WTC11 (cell line): ENCODE results near the gene MEA1. TPM values are rescaled to one million over a fixed set of nuclear protein-coding genes. Genes with fewer than 3 reads are reported as not detected.

Source experiments
- ATAC-seq: fragments of 200-7000 bp; cut with Tn5 transposase; 2 replicates; pipeline ENCODE4 v1.10.0; 2021; ENCODE audit warnings: mild to moderate bottlenecking, moderate library complexity
- CTCF ChIA-PET: fragments of 300-600 bp; sonication (Branson Sonifier 250); formaldehyde crosslinking; loops from one replicate; lab custom pipeline; 2021; ENCODE audit warnings: antibody characterized with exemption; lab: Charles Lee
- POLR2A ChIA-PET: fragments of 350-600 bp; sonication (Branson Sonifier 250); formaldehyde crosslinking; loops from one replicate; lab custom pipeline; 2021; ENCODE audit warnings: antibody characterized with exemption; lab: Charles Lee
- DNase-seq: peaks from one replicate; pipeline ENCODE4 v3.0.0; 2021; ENCODE audit warnings: low spot score
- H3K27ac Mint-ChIP-seq: 2 replicates; pipeline ENCODE4 v1.8.0; 2021; ENCODE audit warnings: mixed read lengths
- H3K27me3 Mint-ChIP-seq: 2 replicates; pipeline ENCODE4 v1.8.0; 2021; ENCODE audit warnings: low read depth, mild to moderate bottlenecking, moderate library complexity, mixed read lengths
- H3K36me3 Mint-ChIP-seq: 2 replicates; pipeline ENCODE4 v1.8.0; 2021; ENCODE audit warnings: mixed read lengths
- H3K4me1 Mint-ChIP-seq: 2 replicates; pipeline ENCODE4 v1.8.0; 2022; ENCODE audit warnings: mixed read lengths
- H3K4me3 Mint-ChIP-seq: 2 replicates; pipeline ENCODE4 v1.8.0; 2021; ENCODE audit warnings: mild to moderate bottlenecking, moderate library complexity, mixed read lengths
- H3K9me3 Mint-ChIP-seq: 2 replicates; pipeline ENCODE4 v1.8.0; 2021; ENCODE audit warnings: mixed read lengths
- ATF1 ChIP-seq: sonication (generic); formaldehyde crosslinking; IDR thresholded peaks from 2 replicates; pipeline ENCODE4 v1.8.1; 2023; ENCODE audit warnings: mild to moderate bottlenecking, moderate library complexity, missing genetic modification reagents
- CDX4 ChIP-seq: fragments of 250-450 bp; sonication (Bioruptor Pico); IDR thresholded peaks from 2 replicates; pipeline ENCODE4 v1.9.0; 2021; ENCODE audit warnings: moderate library complexity, mild to moderate bottlenecking, inconsistent platforms, borderline replicate concordance
- EMX1 ChIP-seq: fragments of 250-450 bp; sonication (Bioruptor Pico); IDR thresholded peaks from 2 replicates; pipeline ENCODE4 v1.8.0; 2021; ENCODE audit warnings: mild to moderate bottlenecking
- ESRRA ChIP-seq: sonication (generic); formaldehyde crosslinking; IDR thresholded peaks from 2 replicates; pipeline ENCODE4 v1.8.1; 2022; ENCODE audit warnings: mild to moderate bottlenecking, missing genetic modification reagents, borderline replicate concordance
- GABPB1 ChIP-seq: sonication (generic); formaldehyde crosslinking; IDR thresholded peaks from 2 replicates; pipeline ENCODE4 v1.8.1; 2023; ENCODE audit warnings: mild to moderate bottlenecking, missing genetic modification reagents
- HMGA2 ChIP-seq: fragments of 250-450 bp; sonication (Bioruptor Pico); IDR thresholded peaks from 2 replicates; pipeline ENCODE4 v1.4.0; 2021; ENCODE audit warnings: mild to moderate bottlenecking, moderate library complexity
- MXD4 ChIP-seq: fragments of 250-450 bp; sonication (Bioruptor Pico); IDR thresholded peaks from 2 replicates; pipeline ENCODE4 v1.8.0; 2021; ENCODE audit warnings: mild to moderate bottlenecking, moderate library complexity, borderline replicate concordance
- MYBL2 ChIP-seq: sonication (generic); formaldehyde crosslinking; IDR thresholded peaks from 2 replicates; pipeline ENCODE4 v1.8.1; 2023; ENCODE audit warnings: mild to moderate bottlenecking, moderate library complexity, missing genetic modification reagents
- NFYB ChIP-seq: sonication (generic); formaldehyde crosslinking; conservative IDR thresholded peaks from 2 replicates; pipeline ENCODE4 v1.8.0; 2022; ENCODE audit warnings: low read depth, missing genetic modification reagents
- RELA ChIP-seq: sonication (generic); formaldehyde crosslinking; IDR thresholded peaks from 2 replicates; pipeline ENCODE4 v1.8.1; 2022; ENCODE audit warnings: missing genetic modification reagents, mild to moderate bottlenecking, borderline replicate concordance
- SMAD4 ChIP-seq: sonication (generic); formaldehyde crosslinking; IDR thresholded peaks from 2 replicates; pipeline ENCODE4 v1.8.0; 2022; ENCODE audit warnings: mild to moderate bottlenecking, missing genetic modification reagents
- TCF7 ChIP-seq: sonication (generic); formaldehyde crosslinking; IDR thresholded peaks from 2 replicates; pipeline ENCODE4 v1.8.0; 2022; ENCODE audit warnings: mild to moderate bottlenecking, low read depth, missing genetic modification reagents, moderate library complexity
- ZBTB43 ChIP-seq: sonication (generic); formaldehyde crosslinking; IDR thresholded peaks from 2 replicates; pipeline ENCODE4 v1.8.1; 2023; ENCODE audit warnings: mild to moderate bottlenecking, missing genetic modification reagents
- ZMAT4 ChIP-seq: fragments of 250-450 bp; sonication (Bioruptor Pico); IDR thresholded peaks from 2 replicates; pipeline ENCODE4 v1.9.0; 2021; ENCODE audit warnings: mild to moderate bottlenecking
- ZNF219 ChIP-seq: sonication (generic); formaldehyde crosslinking; IDR thresholded peaks from 2 replicates; pipeline ENCODE4 v1.8.0; 2023; ENCODE audit warnings: missing genetic modification reagents, mild to moderate bottlenecking, borderline replicate concordance
- ZNF396 ChIP-seq: fragments of 250-450 bp; sonication (Bioruptor Pico); IDR thresholded peaks from 2 replicates; pipeline ENCODE4 v1.8.0; 2021; ENCODE audit warnings: mild to moderate bottlenecking, moderate library complexity, borderline replicate concordance
- ZNF532 ChIP-seq: fragments of 250-450 bp; sonication (Bioruptor Pico); IDR thresholded peaks from 2 replicates; pipeline ENCODE4 v1.9.0; 2021; ENCODE audit warnings: mild to moderate bottlenecking, borderline replicate concordance
- ZSCAN18 ChIP-seq: fragments of 250-450 bp; sonication (Bioruptor Pico); IDR thresholded peaks from 2 replicates; pipeline ENCODE4 v2.1.2; 2022; ENCODE audit warnings: mild to moderate bottlenecking, moderate library complexity
- total RNA-seq: library from RNA; stranded (reverse); gene quantifications from 3 replicates; pipeline ENCODE4 v1.2.3, GENCODE V29; 2021

Gene MEA1
- total RNA-seq, 1 experiment from 2014 or later, result 85.0 TPM

GRCh38 chr6:43032326-43032725 is 18.6 kb upstream of the MEA1 start (continued):
- no peak for TF ChIP-seq CDX4 (CRISPR knock-in tag)
- TF ChIP-seq GABPB1 (CRISPR knock-in tag), result no peak

- CTCF ChIA-PET, result no interaction called here
- DNase-seq, result no peak
- H3K27ac Mint-ChIP-seq, result no peak overlapping the region
- no peaks in the 10 kb centered on the region for H3K27me3 Mint-ChIP-seq
- TF ChIP-seq TCF7 (CRISPR knock-in tag), result no peak
- no peak for TF ChIP-seq ATF1 (CRISPR knock-in tag)
- TF ChIP-seq ZNF532 (CRISPR knock-in tag), result no peak
- no peak for TF ChIP-seq ZMAT4 (CRISPR knock-in tag)
- no peak for TF ChIP-seq ZBTB43
- POLR2A ChIA-PET, result interaction anchor here (0.8 kb wide), 1 partner anchor 30 kb away, joined by 3 read pairs; the partner anchor contains the start of genes KLC4 and MRPL2
- no peaks in the 10 kb centered on the region for H3K4me1 Mint-ChIP-seq
- H3K36me3 Mint-ChIP-seq, result peaks cover 77% of the 10 kb centered on the region
- H3K4me3 Mint-ChIP-seq, result no peak overlapping the region
- ATAC-seq, result no peak
- no peaks in the 10 kb centered on the region for H3K9me3 Mint-ChIP-seq
Measured at GRCh38 chr6:43029120-43029519, 15.4 kb upstream of the MEA1 start.

GRCh38 chr6:43026365-43026764 is 12.6 kb upstream of the MEA1 start:
- ChIA-PET CTCF (no interaction called here), POLR2A (interaction anchor here (0.6 kb wide), 1 partner anchor 1065 kb away, joined by 3 read pairs; no protein-coding TSS in a partner anchor)
- H3K36me3 Mint-ChIP-seq, result peaks cover 64% of the 10 kb centered on the region
- DNase-seq, result no peak
- H3K4me3 Mint-ChIP-seq, result no peak overlapping the region
- TF ChIP-seq GABPB1 (CRISPR knock-in tag), result no peak
- TF ChIP-seq, all 79 proteins: peak for 0
- H3K4me1 Mint-ChIP-seq, result no peaks in the 10 kb centered on the region
- no peak for ATAC-seq
- H3K9me3 Mint-ChIP-seq, result no peaks in the 10 kb centered on the region
- H3K27me3 Mint-ChIP-seq, result no peaks in the 10 kb centered on the region
- H3K27ac Mint-ChIP-seq, result no peak overlapping the region

GRCh38 chr6:43024436-43024835 is 10.7 kb upstream of the MEA1 start:
- H3K9me3 Mint-ChIP-seq, result no peaks in the 10 kb centered on the region
- H3K27ac Mint-ChIP-seq, result peak overlapping the region; percentile 36
- H3K4me3 Mint-ChIP-seq, result no peak overlapping the region
- no peaks in the 10 kb centered on the region for H3K27me3 Mint-ChIP-seq
- CTCF ChIA-PET, result no interaction called here
- H3K4me1 Mint-ChIP-seq, result peaks cover 8% of the 10 kb centered on the region
- ATAC-seq (no peak), DNase-seq (no peak)
- peaks cover 53% of the 10 kb centered on the region for H3K36me3 Mint-ChIP-seq
- POLR2A ChIA-PET, result no interaction called here
- TF ChIP-seq ATF1 (CRISPR knock-in tag) (no peak), NFYB (CRISPR knock-in tag) (no peak), ZNF219 (CRISPR knock-in tag) (no peak), MXD4 (no peak), EMX1 (CRISPR knock-in tag) (no peak), RELA (CRISPR knock-in tag) (no peak), SMAD4 (CRISPR knock-in tag) (no peak), ZSCAN18 (CRISPR knock-in tag) (no peak), MYBL2 (CRISPR knock-in tag) (no peak), ESRRA (CRISPR knock-in tag) (no peak), ZNF396 (CRISPR knock-in tag) (no peak), HMGA2 (no peak), ZNF532 (CRISPR knock-in tag) (no peak)
